Endothelial cell of umbilical vein (primary cell): ENCODE measurements around the gene AGFG1. TPM values are rescaled to one million over a fixed set of nuclear protein-coding genes. Genes with fewer than 3 reads are reported as not detected.

Source experiments
- BruUV-seq: library from RNA; stranded (reverse); fragments of 400-500 nt; replicated peaks from 2 replicates; lab custom pipeline; 2021; lab: Mats Ljungman, UMichigan
- CTCF ChIA-PET: fragments of 300-600, 350-600 bp; sonication (Branson Sonifier 250); formaldehyde crosslinking; loops from one replicate; lab custom pipeline; 2021; ENCODE audit warnings: antibody characterized with exemption, inconsistent platforms; lab: Charles Lee
- POLR2A ChIA-PET: fragments of 300-600, 350-600 bp; sonication (Branson Sonifier 250); formaldehyde crosslinking; loops from one replicate; lab custom pipeline; 2021; ENCODE audit warnings: antibody characterized with exemption, inconsistent platforms; lab: Charles Lee
- DNase-seq: peaks from one replicate; pipeline ENCODE4 v3.0.0-alpha.2; 2011; ENCODE audit warnings: low read depth, low spot score
- FAIRE-seq: peaks from 2 replicates; lab custom pipeline; 2011; peaks lifted over from hg19 to GRCh38; lab: Jason Lieb, UNC
- H2AFZ ChIP-seq: 2 replicates; pipeline ENCODE4 v1.6.0; 2012; ENCODE audit warnings: low read depth, low read length, control low read depth, inconsistent platforms
- H3K27ac ChIP-seq: 2 replicates; pipeline ENCODE4 v1.5.1; 2011; ENCODE audit warnings: low read depth, mild to moderate bottlenecking, control low read depth, low read length, moderate library complexity; ENCODE audit not compliant: insufficient read depth
- H3K27me3 ChIP-seq, 2 experiments: 2 replicates each; pipeline versions ENCODE4 v1.6.0 to v1.6.1; 2011; ENCODE audit warnings: low read length in 2 of 2, mixed read lengths in 1 of 2; ENCODE audit not compliant: control insufficient read depth in 2 of 2, insufficient read depth in 2 of 2
- H3K36me3 ChIP-seq, 2 experiments: 2 replicates in 1 of 2; 3 replicates in 1 of 2; pipeline ENCODE4 v1.5.1; 2011; ENCODE audit warnings: low read length in 2 of 2, mild to moderate bottlenecking in 1 of 2, moderate library complexity in 1 of 2; ENCODE audit not compliant: control insufficient read depth in 2 of 2, insufficient read depth in 2 of 2; ENCODE audit errors: extremely low read depth in 1 of 2
- H3K4me1 ChIP-seq: 3 replicates; pipeline ENCODE4 v1.5.1; 2011; ENCODE audit warnings: mild to moderate bottlenecking, low read length; ENCODE audit not compliant: control insufficient read depth, insufficient read depth; ENCODE audit errors: extremely low read depth
- H3K4me2 ChIP-seq: 2 replicates; pipeline ENCODE4 v1.6.1; 2011; ENCODE audit warnings: low read length, control low read depth, mixed read lengths; ENCODE audit not compliant: insufficient read depth
- H3K4me3 ChIP-seq, 3 experiments: fragments of 200-600 bp in 1 of 3; sonication (generic), shearing (Covaris generic) in 1 of 3; replicated peaks in 1 of 3; 2 replicates each; pipeline ENCODE4 v1.5.1; 2011 to 2016; ENCODE audit warnings: control low read depth in 3 of 3, low read length in 3 of 3, mild to moderate bottlenecking in 2 of 3, inconsistent platforms in 1 of 3, low read depth in 1 of 3, moderate library complexity in 1 of 3; ENCODE audit not compliant: insufficient read depth in 1 of 3
- H3K79me2 ChIP-seq: 2 replicates; pipeline ENCODE4 v1.6.0; 2012; ENCODE audit warnings: low read length, inconsistent platforms; ENCODE audit not compliant: control insufficient read depth, insufficient read depth
- H3K9ac ChIP-seq: replicated peaks from 2 replicates; pipeline ENCODE3; 2011; ENCODE audit warnings: low read length, control low read depth; ENCODE audit not compliant: insufficient read depth; ENCODE audit errors: extremely low read depth
- H3K9me1 ChIP-seq: replicated peaks from 3 replicates; pipeline ENCODE4 v1.6.0; 2011; ENCODE audit warnings: mild to moderate bottlenecking, low read length; ENCODE audit not compliant: control insufficient read depth, insufficient read depth; ENCODE audit errors: extremely low read depth
- H3K9me3 ChIP-seq: replicated peaks from 2 replicates; pipeline ENCODE4 v1.5.1; 2012; ENCODE audit warnings: low read length, inconsistent platforms; ENCODE audit not compliant: control insufficient read depth, insufficient read depth
- H4K20me1 ChIP-seq: replicated peaks from 2 replicates; pipeline ENCODE3; 2011; ENCODE audit warnings: mild to moderate bottlenecking, low read length; ENCODE audit not compliant: control insufficient read depth, insufficient read depth; ENCODE audit errors: extremely low read depth
- CTCF ChIP-seq, 2 donors: IDR thresholded peaks; 1 replicate in 1 of 2; 2 replicates in 1 of 2; pipeline ENCODE4 v1.5.1; 2011; ENCODE audit warnings: low read length in 2 of 2, mild to moderate bottlenecking in 2 of 2, moderate library complexity in 2 of 2, control low read depth in 1 of 2, inconsistent platforms in 1 of 2, low read depth in 1 of 2; ENCODE audit not compliant: insufficient read depth in 1 of 2; ENCODE audit errors: extremely low read depth in 1 of 2
- EZH2 ChIP-seq: IDR thresholded peaks from 2 replicates; pipeline ENCODE4 v1.6.1; 2012; ENCODE audit warnings: borderline replicate concordance, low read depth, mild to moderate bottlenecking, moderate library complexity, low read length, inconsistent platforms; ENCODE audit not compliant: severe bottlenecking
- FOS ChIP-seq: IDR thresholded peaks from 2 replicates; pipeline ENCODE4 v1.6.1; 2011; ENCODE audit warnings: mild to moderate bottlenecking, low read length, moderate library complexity, borderline replicate concordance; ENCODE audit not compliant: insufficient read depth
- GATA2 ChIP-seq: IDR thresholded peaks from 2 replicates; pipeline ENCODE4 v1.7.0; 2011; ENCODE audit warnings: low read depth, mild to moderate bottlenecking, moderate library complexity, mixed read lengths, low read length; ENCODE audit not compliant: insufficient read length, insufficient read depth
- JUN ChIP-seq: IDR thresholded peaks from 2 replicates; pipeline ENCODE4 v1.6.1; 2011; ENCODE audit warnings: borderline replicate concordance, low read depth; ENCODE audit not compliant: insufficient read length, insufficient read depth
- POLR2AphosphoS5 ChIP-seq: IDR thresholded peaks from 2 replicates; pipeline ENCODE4 v1.6.1; 2012; ENCODE audit warnings: low read depth, mild to moderate bottlenecking, control low read depth, low read length, moderate library complexity; ENCODE audit not compliant: insufficient read depth
- dilution Hi-C: fragments of 300-500 bp; cut with MboI; formaldehyde crosslinking; loops from one replicate; pipeline ENCODE4 v1.15.0; 2019; ENCODE audit warnings: low sequenced_read_pairs; ENCODE audit not compliant: extremely low pct_ligation_motif_present
- intact Hi-C: fragments of 100-400 bp; cut with micrococcal nuclease; formaldehyde crosslinking; loops from one replicate; pipeline ENCODE4 v1.10.0; 2022
- polyA plus RNA-seq, 4 experiments: library from polyadenylated mRNA; depleted of rRNA in 3 of 4; stranded (reverse) in 3 of 4; unstranded in 1 of 4; fragments of >200 nt; gene quantifications; 2 replicates each; pipeline versions ENCODE4 v1.2.1 to v1.2.3, GENCODE V29; 2011 to 2012; ENCODE audit warnings: missing spikeins in 1 of 4
- total RNA-seq: library from RNA; stranded (reverse); gene quantifications from 2 replicates; pipeline ENCODE4 v1.2.3, GENCODE V29; 2021
- TF ChIP-seq, protein P1 (sequence below): IDR thresholded peaks from 2 replicates; pipeline ENCODE4 v1.6.1; 2011; ENCODE audit not compliant: insufficient read depth, insufficient read length

Gene AGFG1
- total and polyA plus RNA-seq, 2 donors (not counting 3 experiments of a cell fraction or from before 2014, with no cell fraction given) = 87.9 to 106 TPM

GRCh38 chr2:227545990-227546389 lies 74.0 kb downstream of the AGFG1 start:
- H3K4me3 ChIP-seq = no peak overlapping the region
- FAIRE-seq (no peak), DNase-seq (no peak)
- no peaks in the 10 kb centered on the region for H4K20me1 ChIP-seq
- TF ChIP-seq JUN = no peak
- TF ChIP-seq, protein P1, sequence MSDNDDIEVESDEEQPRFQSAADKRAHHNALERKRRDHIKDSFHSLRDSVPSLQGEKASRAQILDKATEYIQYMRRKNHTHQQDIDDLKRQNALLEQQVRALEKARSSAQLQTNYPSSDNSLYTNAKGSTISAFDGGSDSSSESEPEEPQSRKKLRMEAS = no peak
- TF ChIP-seq FOS = no peak
- no peak for TF ChIP-seq GATA2
- TF ChIP-seq POLR2AphosphoS5 = no peak
- no peak for TF ChIP-seq EZH2
- TF ChIP-seq CTCF (IDR thresholded peaks at IDR 0.05; ENCODE audit: extremely low read depth in 1 of 2, insufficient read depth in 1 of 2, low read depth in 1 of 2, low read length in 2 of 2) = peak; percentile 11 to 19
- H3K9me1 ChIP-seq = no peaks in the 10 kb centered on the region
- CTCF ChIA-PET = interaction anchor here (1.3 to 1.7 kb wide), 3 partner anchors 9 to 345 kb away, joined by 3 to 8 read pairs (median 6); no protein-coding TSS in a partner anchor
- no peak overlapping the region for H2AFZ ChIP-seq
- H3K4me1 ChIP-seq = no peaks in the 10 kb centered on the region
- H3K9ac ChIP-seq = no peak overlapping the region
- H3K79me2 ChIP-seq = peaks cover 2% of the 10 kb centered on the region
- H3K27me3 ChIP-seq = no peaks in the 10 kb centered on the region
- H3K4me2 ChIP-seq = no peak overlapping the region
- dilution Hi-C loops = no loop called here
- POLR2A ChIA-PET = no interaction called here
- H3K9me3 ChIP-seq = no peaks in the 10 kb centered on the region
- no TSS peak for BruUV-seq
- H3K36me3 ChIP-seq = peaks cover 1 to 3% of the 10 kb centered on the region in 2 experiments
- intact Hi-C loops = no loop called here
- no peak overlapping the region for H3K27ac ChIP-seq
